ENCODE measurements around the gene GNAI3.

DNA sequence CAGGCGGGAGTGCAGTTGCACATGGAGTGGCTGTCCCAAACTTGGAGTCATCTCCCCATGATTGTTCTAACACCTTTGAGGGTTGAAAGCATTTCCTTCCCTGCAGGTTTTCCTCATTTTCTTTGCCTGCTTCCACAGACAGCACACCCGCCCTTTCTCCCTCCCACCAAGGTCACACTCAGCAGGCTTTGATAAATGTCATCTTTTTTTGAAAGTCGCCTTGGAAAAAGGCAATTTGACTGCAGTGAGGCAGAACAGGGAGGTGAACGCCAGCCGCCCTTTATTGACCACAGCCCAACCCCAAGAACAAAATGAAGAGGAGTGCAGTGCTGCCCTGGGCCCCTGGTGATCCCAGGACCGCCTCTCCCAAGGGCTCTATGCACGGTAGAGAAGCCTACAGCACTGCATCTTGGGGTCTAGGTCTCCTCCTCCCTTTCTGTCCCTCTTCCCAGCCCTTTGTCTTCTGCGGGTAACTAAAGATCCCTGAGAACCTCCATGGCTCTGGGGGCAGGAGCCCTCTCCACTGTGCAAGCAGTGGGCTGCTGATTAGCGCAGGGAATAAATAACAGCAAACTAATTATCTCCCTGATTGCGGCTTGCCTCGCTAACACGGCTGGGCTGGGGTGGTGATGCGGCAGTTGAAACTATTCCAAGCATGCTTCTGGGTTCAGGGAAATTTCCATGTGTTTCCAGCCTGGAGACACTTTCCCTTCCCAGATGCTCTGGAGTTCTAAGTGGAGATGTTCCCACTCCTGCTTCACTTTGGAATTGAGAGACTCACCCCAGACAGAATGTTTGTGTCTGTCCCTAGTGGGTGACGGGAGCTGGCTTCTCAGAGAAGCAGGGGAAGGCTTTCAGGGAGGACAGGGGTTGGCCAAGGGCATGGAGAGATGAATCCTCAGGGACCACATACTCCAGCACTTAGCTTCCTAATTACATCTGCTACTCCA lies 27.1 kb upstream of the GNAI3 start:
- no peak for TF ChIP-seq POLR2A (IDR thresholded peaks at IDR 0.05; ENCODE audit: low read length)
- TF ChIP-seq GATA1 (IDR thresholded peaks at IDR 0.05; ENCODE audit: low read depth, low read length) = no peak
